ENCODE results near the gene GPR143.

The GPR143 gene

DNA sequence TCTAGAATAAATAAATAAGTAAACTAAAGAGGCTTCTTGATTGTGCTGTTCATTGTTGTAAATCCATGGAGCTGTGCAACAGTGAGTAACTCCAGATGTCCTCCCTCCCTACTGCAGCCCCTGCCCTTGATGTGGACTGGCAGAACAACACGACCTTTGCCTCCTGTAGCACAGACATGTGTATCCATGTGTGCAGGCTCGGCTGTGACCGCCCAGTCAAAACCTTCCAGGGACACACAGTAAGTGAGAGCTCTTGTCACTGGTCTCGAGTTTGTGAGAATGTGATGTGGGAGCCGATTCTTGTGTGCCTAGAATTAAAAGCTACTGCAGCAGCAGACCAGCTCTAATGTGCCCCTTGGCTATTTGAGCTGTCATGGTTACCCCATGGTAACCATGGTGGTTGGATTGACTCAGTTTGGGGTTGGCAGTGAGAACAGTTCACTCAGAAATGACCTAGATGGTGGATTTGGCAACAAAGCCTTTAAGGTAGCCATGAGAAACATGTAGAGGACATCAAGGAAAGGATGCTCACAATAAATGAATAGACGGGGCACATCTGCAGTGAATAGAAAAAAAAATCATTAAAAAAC, 60.7 kb downstream of the GPR143 start:
- H3K4me3 ChIP-seq (ENCODE audit: low read length): no peak overlapping the region
- H3K36me3 ChIP-seq (ENCODE audit: control insufficient read depth, low read depth, low read length): peaks cover 14% of the 10 kb centered on the region
- H3K27ac ChIP-seq (ENCODE audit: low read length): no peak overlapping the region
- no peak overlapping the region for H3K9ac ChIP-seq (ENCODE audit: low read length)
- no peaks in the 10 kb centered on the region for H3K9me3 ChIP-seq (ENCODE audit: control insufficient read depth, low read depth, low read length)
- no peaks in the 10 kb centered on the region for H3K27me3 ChIP-seq (ENCODE audit: control insufficient read depth, insufficient read depth, low read length)
- no peaks in the 10 kb centered on the region for H3K4me1 ChIP-seq (ENCODE audit: control insufficient read depth, low read depth, low read length)

DNA sequence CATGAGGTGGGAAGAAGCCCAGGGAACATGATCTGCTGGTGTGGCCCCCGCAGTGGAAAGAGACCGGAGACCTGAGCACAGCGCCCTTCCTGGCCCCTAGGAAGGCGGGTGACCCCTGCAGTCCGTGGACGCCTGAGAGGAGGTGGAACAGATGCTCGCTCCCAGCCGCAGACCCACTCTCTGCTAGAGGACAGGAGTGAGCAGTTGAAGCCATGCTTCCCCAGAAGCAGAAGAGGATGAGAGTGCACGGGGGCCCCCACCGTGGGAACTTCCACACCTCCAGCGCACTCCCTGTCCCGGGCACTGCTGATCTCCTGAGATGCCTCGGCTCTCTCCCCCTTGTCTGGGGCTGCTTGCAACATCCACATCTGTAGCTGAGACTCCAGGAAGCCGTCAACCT, 62.2 kb downstream of the GPR143 start:
- Histone ChIP-seq H3K27me3 (ENCODE audit: control insufficient read depth, insufficient read depth, low read length) (no peaks in the 10 kb centered on the region), H3K9me3 (ENCODE audit: control insufficient read depth, low read depth, low read length) (no peaks in the 10 kb centered on the region), H3K4me1 (ENCODE audit: control insufficient read depth, low read depth, low read length) (no peaks in the 10 kb centered on the region), H3K4me3 (ENCODE audit: low read length) (no peak overlapping the region), H3K36me3 (ENCODE audit: control insufficient read depth, low read depth, low read length) (peaks cover 6% of the 10 kb centered on the region), H3K27ac (ENCODE audit: low read length) (no peak overlapping the region), H3K9ac (ENCODE audit: low read length) (no peak overlapping the region)

DNA sequence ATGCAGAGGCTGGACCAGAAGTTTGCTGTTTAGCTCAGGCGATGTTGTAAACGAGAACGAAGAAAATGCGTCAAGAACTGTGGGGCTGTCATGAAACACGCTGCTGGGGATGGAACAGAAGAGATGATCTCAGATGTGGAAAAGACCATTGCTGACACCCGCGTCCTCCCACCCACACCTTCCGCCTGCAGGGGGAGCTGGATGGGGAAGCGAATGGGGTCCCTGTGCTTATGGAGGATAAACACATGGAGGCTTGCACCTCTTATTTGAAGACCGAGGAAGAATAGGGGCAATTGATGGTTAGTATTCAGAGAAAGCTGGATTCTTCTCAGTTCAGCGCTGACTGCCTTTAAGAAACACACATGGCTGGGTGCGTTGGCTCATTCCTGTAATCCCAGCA, 63.9 kb downstream of the GPR143 start:
- no peaks in the 10 kb centered on the region for H3K27me3 ChIP-seq (ENCODE audit: control insufficient read depth, insufficient read depth, low read length)
- H3K9ac ChIP-seq (ENCODE audit: low read length): no peak overlapping the region
- H3K9me3 ChIP-seq (ENCODE audit: control insufficient read depth, low read depth, low read length): no peaks in the 10 kb centered on the region

DNA sequence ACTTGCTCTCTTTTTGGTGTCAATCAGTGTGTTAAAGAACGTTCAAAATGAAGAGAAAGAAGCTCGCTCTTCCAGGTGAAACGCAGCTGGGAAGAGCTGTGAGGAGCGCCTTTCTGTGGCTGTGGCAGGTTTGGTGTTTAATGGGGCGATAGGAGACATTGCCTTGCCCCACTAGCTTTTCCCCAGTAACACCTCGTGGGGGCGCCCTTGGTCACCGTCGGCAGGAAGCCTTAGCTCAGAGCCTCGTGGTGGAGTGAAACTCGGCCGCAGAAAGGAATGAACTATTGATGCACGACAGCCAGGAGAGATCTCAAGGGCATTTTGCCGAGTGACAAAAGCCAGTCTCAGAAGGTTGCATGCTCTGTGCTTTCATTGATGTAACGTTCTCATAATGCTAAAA, 65.1 kb downstream of the GPR143 start:
- H3K36me3 ChIP-seq (ENCODE audit: control insufficient read depth, low read depth, low read length): peaks cover 14% of the 10 kb centered on the region
- H3K9ac ChIP-seq (ENCODE audit: low read length): no peak overlapping the region
- H3K9me3 ChIP-seq (ENCODE audit: control insufficient read depth, low read depth, low read length): no peaks in the 10 kb centered on the region
- H3K4me3 ChIP-seq (ENCODE audit: low read length): no peak overlapping the region
- H3K27me3 ChIP-seq (ENCODE audit: control insufficient read depth, insufficient read depth, low read length): no peaks in the 10 kb centered on the region
- H3K27ac ChIP-seq (ENCODE audit: low read length): no peak overlapping the region
- no peaks in the 10 kb centered on the region for H3K4me1 ChIP-seq (ENCODE audit: control insufficient read depth, low read depth, low read length)

More for the DNA sequence above, 63.9 kb downstream of the GPR143 start:
- Histone ChIP-seq H3K27ac (ENCODE audit: low read length) (no peak overlapping the region), H3K36me3 (ENCODE audit: control insufficient read depth, low read depth, low read length) (peaks cover 13% of the 10 kb centered on the region), H3K4me3 (ENCODE audit: low read length) (no peak overlapping the region), H3K4me1 (ENCODE audit: control insufficient read depth, low read depth, low read length) (no peaks in the 10 kb centered on the region)

DNA sequence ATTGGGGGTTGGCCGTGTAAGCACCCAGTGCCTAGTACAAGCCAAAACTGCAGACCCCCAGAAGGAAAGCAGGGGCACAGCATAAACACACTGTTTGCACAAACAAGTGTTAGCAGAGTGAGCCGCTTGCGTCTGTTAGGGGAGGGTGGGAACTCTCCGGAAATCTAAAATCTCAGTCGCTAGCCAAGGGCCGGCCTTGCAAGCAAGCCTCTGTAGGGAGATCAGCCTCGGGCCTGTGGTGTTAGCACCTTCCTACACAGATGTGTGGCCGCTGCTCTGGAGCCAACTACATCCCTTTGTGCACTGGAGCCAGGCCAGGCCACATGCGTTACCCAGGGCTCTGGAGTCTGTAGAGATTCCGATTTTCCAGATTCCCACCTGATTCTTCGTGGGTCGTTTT, 67.1 kb downstream of the GPR143 start:
- peaks cover 12% of the 10 kb centered on the region for H3K36me3 ChIP-seq (ENCODE audit: control insufficient read depth, low read depth, low read length)
- H3K4me1 ChIP-seq (ENCODE audit: control insufficient read depth, low read depth, low read length): no peaks in the 10 kb centered on the region
- H3K27me3 ChIP-seq (ENCODE audit: control insufficient read depth, insufficient read depth, low read length): no peaks in the 10 kb centered on the region
- no peak overlapping the region for H3K27ac ChIP-seq (ENCODE audit: low read length)
- H3K4me3 ChIP-seq (ENCODE audit: low read length): no peak overlapping the region
- no peaks in the 10 kb centered on the region for H3K9me3 ChIP-seq (ENCODE audit: control insufficient read depth, low read depth, low read length)
- H3K9ac ChIP-seq (ENCODE audit: low read length): no peak overlapping the region

DNA sequence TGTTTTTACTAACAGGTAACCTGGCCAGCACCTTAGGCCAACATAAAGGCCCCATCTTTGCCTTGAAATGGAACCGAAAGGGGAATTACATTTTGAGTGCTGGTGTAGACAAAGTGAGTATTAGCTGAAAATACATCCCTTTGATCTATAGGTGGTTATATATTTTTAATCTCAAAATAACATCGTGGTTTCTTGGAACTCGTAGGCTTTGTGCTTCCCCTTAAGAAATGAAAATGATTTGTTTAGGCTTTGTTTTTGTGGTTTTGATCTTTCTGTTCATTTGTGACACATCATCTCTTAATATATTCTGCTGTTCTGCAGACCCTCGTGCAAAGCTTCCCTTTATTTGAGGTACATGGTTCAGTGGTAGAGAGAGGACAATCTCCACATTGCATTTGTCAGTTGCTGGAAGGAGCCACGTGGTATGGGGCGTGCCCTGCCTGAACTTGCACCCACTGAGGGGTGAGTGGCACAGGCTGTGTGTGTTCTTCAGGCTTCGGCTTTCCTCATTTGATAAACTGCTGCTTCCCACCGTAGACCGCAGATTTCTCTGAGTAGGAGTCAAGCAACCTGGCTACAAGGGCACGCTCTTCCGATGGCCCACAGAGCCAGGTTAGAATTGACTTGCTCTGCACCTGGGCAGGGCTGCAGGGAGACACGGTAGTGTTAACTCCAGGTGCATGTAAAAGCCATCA, 72.2 kb downstream of the GPR143 start:
- Histone ChIP-seq H3K9me3 (ENCODE audit: control insufficient read depth, low read depth, low read length) (no peaks in the 10 kb centered on the region), H3K4me3 (ENCODE audit: low read length) (no peak overlapping the region), H3K4me1 (ENCODE audit: control insufficient read depth, low read depth, low read length) (no peaks in the 10 kb centered on the region), H3K36me3 (ENCODE audit: control insufficient read depth, low read depth, low read length) (peaks cover 30% of the 10 kb centered on the region), H3K9ac (ENCODE audit: low read length) (no peak overlapping the region), H3K27ac (ENCODE audit: low read length) (no peak overlapping the region), H3K27me3 (ENCODE audit: control insufficient read depth, insufficient read depth, low read length) (no peaks in the 10 kb centered on the region)

DNA sequence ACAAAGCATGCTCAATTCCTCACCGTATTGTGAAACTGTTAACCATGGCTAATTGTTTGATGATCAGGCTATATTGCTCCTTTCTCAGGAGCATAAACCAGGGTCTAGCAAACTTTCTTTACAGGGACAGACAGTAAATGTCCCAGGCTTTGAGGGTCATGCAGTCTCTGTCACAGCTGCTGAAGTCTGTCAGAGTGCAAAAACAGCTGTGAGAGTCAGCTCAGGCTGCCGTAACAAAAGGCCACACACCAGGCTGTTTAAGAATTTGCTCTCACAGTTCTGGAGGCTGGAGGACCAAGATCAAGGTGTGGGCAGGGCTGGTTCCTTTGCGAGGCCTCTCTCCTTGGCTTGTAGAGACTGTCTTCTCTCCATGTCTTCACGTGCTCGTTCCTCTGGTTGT, 75.6 kb downstream of the GPR143 start:
- Histone ChIP-seq H3K9ac (ENCODE audit: low read length) (no peak overlapping the region), H3K27ac (ENCODE audit: low read length) (no peak overlapping the region), H3K4me3 (ENCODE audit: low read length) (no peak overlapping the region), H3K4me1 (ENCODE audit: control insufficient read depth, low read depth, low read length) (no peaks in the 10 kb centered on the region), H3K36me3 (ENCODE audit: control insufficient read depth, low read depth, low read length) (peaks cover 24% of the 10 kb centered on the region), H3K27me3 (ENCODE audit: control insufficient read depth, insufficient read depth, low read length) (no peaks in the 10 kb centered on the region), H3K9me3 (ENCODE audit: control insufficient read depth, low read depth, low read length) (no peaks in the 10 kb centered on the region)

DNA sequence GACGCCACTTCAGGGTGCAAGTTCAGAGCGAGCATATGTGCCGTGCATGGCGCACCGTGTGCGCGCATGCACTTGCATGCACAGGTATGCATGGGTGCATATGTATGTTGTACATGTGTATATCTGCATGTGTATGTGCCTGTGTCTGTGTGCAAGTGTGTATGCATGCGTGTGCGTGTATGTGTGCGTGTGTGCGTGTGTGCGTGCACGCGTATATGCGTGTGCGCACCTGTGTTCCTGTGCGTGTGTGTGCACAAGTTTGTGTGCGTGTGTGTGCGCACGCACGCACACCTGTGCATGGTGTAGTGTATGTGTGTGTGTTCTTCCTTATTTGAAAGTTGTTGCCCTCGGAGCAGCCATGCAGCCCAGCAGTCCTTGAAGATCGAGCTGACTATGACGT, 76.8 kb downstream of the GPR143 start:
- H3K27me3 ChIP-seq (ENCODE audit: control insufficient read depth, insufficient read depth, low read length): no peaks in the 10 kb centered on the region
- peaks cover 22% of the 10 kb centered on the region for H3K36me3 ChIP-seq (ENCODE audit: control insufficient read depth, low read depth, low read length)

DNA sequence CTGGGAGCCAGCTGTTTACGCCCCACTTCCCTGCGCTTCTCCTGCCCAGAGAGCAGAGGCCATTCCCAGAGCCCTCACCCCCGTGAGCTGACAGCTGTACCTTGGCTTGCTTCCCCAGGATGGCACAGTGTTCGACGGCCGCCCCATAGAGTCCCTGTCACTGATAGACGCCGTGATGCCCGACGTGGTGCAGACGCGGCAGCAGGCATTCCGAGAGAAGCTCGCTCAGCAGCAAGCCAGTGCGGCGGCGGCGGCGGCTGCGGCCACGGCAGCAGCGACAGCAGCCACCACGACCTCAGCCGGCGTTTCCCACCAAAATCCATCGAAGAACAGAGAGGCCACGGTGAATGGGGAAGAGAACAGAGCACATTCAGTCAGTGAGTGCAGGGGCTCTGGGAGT, 77.7 kb downstream of the GPR143 start:
- Histone ChIP-seq H3K27ac (ENCODE audit: low read length) (no peak overlapping the region), H3K4me1 (ENCODE audit: control insufficient read depth, low read depth, low read length) (no peaks in the 10 kb centered on the region), H3K27me3 (ENCODE audit: control insufficient read depth, insufficient read depth, low read length) (no peaks in the 10 kb centered on the region), H3K9ac (ENCODE audit: low read length) (no peak overlapping the region), H3K4me3 (ENCODE audit: low read length) (no peak overlapping the region), H3K9me3 (ENCODE audit: control insufficient read depth, low read depth, low read length) (no peaks in the 10 kb centered on the region), H3K36me3 (ENCODE audit: control insufficient read depth, low read depth, low read length) (peaks cover 13% of the 10 kb centered on the region)

More for the DNA sequence above, 76.8 kb downstream of the GPR143 start:
- Histone ChIP-seq H3K9me3 (ENCODE audit: control insufficient read depth, low read depth, low read length) (no peaks in the 10 kb centered on the region), H3K27ac (ENCODE audit: low read length) (no peak overlapping the region), H3K4me1 (ENCODE audit: control insufficient read depth, low read depth, low read length) (no peaks in the 10 kb centered on the region), H3K9ac (ENCODE audit: low read length) (no peak overlapping the region), H3K4me3 (ENCODE audit: low read length) (no peak overlapping the region)

DNA sequence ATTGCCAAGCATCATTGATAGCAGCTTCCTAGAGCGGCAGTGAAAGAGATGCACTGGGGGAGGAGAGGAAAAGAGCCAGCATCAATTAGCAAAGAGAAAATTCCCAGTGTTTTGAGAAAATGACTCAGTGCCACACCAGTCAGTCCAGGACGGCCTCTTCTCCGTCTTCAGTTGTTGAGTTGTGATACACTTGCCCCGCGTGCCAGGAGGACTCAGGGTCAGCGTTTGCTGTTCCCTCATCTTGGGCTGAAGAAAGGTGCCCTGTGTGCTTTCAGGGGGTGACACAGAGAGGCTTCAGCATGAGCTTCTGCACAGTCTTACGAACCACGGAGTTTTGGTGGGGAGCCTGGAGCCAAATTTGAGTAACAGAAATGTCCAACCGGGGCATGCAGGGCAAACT, 82.3 kb downstream of the GPR143 start:
- H3K9ac ChIP-seq (ENCODE audit: low read length): no peak overlapping the region
- no peak overlapping the region for H3K4me3 ChIP-seq (ENCODE audit: low read length)
- no peaks in the 10 kb centered on the region for H3K9me3 ChIP-seq (ENCODE audit: control insufficient read depth, low read depth, low read length)
- no peak overlapping the region for H3K27ac ChIP-seq (ENCODE audit: low read length)
- no peaks in the 10 kb centered on the region for H3K4me1 ChIP-seq (ENCODE audit: control insufficient read depth, low read depth, low read length)
- H3K27me3 ChIP-seq (ENCODE audit: control insufficient read depth, insufficient read depth, low read length): no peaks in the 10 kb centered on the region
- peaks cover under 1% of the 10 kb centered on the region for H3K36me3 ChIP-seq (ENCODE audit: control insufficient read depth, low read depth, low read length)

DNA sequence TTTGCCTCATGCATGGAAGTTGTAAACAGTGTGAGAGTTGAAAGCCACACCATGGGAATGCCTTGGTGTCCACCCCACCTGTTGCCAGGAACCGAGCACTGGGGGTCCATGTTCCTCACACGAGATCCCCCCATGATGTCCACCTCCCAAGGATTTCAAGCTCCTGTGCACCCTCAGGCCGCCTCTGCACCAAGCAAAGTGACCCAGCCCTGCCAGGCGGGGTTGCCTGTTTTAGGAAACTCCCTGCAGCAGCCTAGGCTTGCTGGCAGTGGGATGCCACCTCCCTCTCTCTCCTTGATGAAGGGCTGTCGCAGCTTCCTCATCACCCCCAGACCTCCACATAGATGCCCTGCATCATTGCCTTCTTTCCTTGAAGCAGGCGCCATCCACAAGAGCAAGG, 82.8 kb downstream of the GPR143 start:
- H3K27me3 ChIP-seq (ENCODE audit: control insufficient read depth, insufficient read depth, low read length): no peaks in the 10 kb centered on the region
- H3K9ac ChIP-seq (ENCODE audit: low read length): no peak overlapping the region
- H3K36me3 ChIP-seq (ENCODE audit: control insufficient read depth, low read depth, low read length): no peaks in the 10 kb centered on the region
- H3K27ac ChIP-seq (ENCODE audit: low read length): no peak overlapping the region
- no peak overlapping the region for H3K4me3 ChIP-seq (ENCODE audit: low read length)
- H3K4me1 ChIP-seq (ENCODE audit: control insufficient read depth, low read depth, low read length): no peaks in the 10 kb centered on the region
- no peaks in the 10 kb centered on the region for H3K9me3 ChIP-seq (ENCODE audit: control insufficient read depth, low read depth, low read length)

DNA sequence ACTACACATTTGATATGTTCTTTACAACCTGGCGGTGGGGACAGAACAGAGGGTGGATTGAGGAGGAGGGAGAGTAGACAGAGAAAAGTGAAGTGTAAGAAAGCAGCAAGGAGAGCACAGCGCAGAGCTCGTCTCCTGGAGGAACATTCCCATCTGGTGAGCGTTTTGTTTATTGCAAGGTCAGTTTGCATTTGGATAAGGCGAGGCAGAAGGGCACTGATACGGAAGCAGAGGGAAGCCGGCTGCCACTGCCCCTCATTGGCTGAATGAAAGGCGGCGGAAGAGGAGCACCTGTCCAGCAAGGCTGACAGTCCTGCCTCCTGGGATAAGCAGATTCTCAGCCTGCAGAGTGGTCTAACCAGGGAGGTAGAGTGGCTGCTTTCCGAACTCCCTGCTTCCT, 83.2 kb downstream of the GPR143 start:
- Histone ChIP-seq H3K9me3 (ENCODE audit: control insufficient read depth, low read depth, low read length) (no peaks in the 10 kb centered on the region), H3K4me3 (ENCODE audit: low read length) (no peak overlapping the region), H3K27ac (ENCODE audit: low read length) (no peak overlapping the region), H3K4me1 (ENCODE audit: control insufficient read depth, low read depth, low read length) (no peaks in the 10 kb centered on the region), H3K27me3 (ENCODE audit: control insufficient read depth, insufficient read depth, low read length) (no peaks in the 10 kb centered on the region), H3K36me3 (ENCODE audit: control insufficient read depth, low read depth, low read length) (no peaks in the 10 kb centered on the region), H3K9ac (ENCODE audit: low read length) (no peak overlapping the region)
